ENCODE results near the gene PSMA4. TPM values are rescaled to one million over a fixed set of nuclear protein-coding genes. Genes with fewer than 3 reads are reported as not detected.

PSMA4 gene
- total RNA-seq, 1 donor = 291 TPM

- peak; percentile 64 for DNase-seq (ENCODE audit: low read depth)
- H3K4me3 ChIP-seq (ENCODE audit: low read depth, low read length) = peak within 1 kb of the TSS; percentile 68
- TF ChIP-seq, protein P1, sequence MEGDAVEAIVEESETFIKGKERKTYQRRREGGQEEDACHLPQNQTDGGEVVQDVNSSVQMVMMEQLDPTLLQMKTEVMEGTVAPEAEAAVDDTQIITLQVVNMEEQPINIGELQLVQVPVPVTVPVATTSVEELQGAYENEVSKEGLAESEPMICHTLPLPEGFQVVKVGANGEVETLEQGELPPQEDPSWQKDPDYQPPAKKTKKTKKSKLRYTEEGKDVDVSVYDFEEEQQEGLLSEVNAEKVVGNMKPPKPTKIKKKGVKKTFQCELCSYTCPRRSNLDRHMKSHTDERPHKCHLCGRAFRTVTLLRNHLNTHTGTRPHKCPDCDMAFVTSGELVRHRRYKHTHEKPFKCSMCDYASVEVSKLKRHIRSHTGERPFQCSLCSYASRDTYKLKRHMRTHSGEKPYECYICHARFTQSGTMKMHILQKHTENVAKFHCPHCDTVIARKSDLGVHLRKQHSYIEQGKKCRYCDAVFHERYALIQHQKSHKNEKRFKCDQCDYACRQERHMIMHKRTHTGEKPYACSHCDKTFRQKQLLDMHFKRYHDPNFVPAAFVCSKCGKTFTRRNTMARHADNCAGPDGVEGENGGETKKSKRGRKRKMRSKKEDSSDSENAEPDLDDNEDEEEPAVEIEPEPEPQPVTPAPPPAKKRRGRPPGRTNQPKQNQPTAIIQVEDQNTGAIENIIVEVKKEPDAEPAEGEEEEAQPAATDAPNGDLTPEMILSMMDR (IDR thresholded peaks at IDR 0.05; ENCODE audit: insufficient read depth, low read depth, low read length) = no peak
Observed at GRCh38 chr15:78565097-78565950, 25.1 kb downstream of the PSMA4 start, which contains the start of gene CHRNA5. Gene CHRNA5, plus strand, starts transcription at chr15:78565520. Its CDS starts 200 bp downstream, at chr15:78565720.

DNA sequence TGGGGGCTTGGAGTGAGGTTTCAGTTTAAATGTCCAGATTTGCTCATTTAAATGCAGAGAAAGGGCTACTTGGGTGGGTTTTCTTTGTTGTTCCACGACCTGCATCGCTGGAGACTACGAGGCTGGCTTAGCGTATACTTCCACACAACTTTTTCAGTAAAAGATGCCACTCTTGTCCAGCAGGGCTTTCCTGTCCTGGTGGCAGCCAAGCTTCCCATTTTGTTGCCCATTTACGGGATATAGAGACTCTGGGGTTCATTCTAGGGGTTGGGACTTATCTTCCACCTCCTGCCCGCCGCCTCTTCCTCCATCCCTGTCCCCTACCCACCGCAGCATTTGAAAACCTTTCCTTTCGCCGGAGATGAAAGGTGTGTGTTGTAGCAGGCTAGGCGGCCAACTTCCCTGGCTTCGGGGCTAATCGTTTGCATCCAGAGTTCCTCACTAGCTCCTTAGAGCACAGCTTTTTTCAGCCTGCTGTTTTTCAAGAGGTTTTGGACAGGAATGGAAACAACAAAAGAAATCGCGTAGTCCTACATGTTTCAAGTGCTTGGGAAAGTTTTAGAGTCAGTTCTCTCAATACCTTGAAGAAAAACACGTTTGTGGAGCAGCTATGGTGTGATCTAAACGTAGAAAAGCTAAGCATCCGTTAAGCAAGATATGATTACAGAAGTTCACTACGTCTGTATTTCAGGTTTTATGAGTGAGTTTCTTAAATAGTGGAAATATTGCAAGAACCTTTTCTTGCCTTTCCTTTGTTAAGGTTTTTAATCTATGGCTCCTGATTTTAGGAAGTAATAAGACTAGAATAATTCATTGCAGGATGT, 25.9 kb downstream of the PSMA4 start:
- DNase-seq (ENCODE audit: low read depth) = peak; percentile 8
- peak overlapping the region; percentile 68 for H3K4me3 ChIP-seq (ENCODE audit: low read depth, low read length)
- TF ChIP-seq, protein P1 (IDR thresholded peaks at IDR 0.05; ENCODE audit: insufficient read depth, low read depth, low read length) = peak; percentile 10

- no peak overlapping the region for H3K4me3 ChIP-seq (ENCODE audit: low read depth, low read length)
- TF ChIP-seq, protein P1 (IDR thresholded peaks at IDR 0.05; ENCODE audit: insufficient read depth, low read depth, low read length) = no peak
- no peak for DNase-seq (ENCODE audit: low read depth)
Observed at GRCh38 chr15:78567531-78567930, 27.3 kb downstream of the PSMA4 start.

- no peak for DNase-seq (ENCODE audit: low read depth)
- TF ChIP-seq, protein P1 (IDR thresholded peaks at IDR 0.05; ENCODE audit: insufficient read depth, low read depth, low read length) = no peak
- no peak overlapping the region for H3K4me3 ChIP-seq (ENCODE audit: low read depth, low read length)
Observed at GRCh38 chr15:78570710-78571109, 30.5 kb downstream of the PSMA4 start.

GRCh38 chr15:78571382-78571781, 31.1 kb downstream of the PSMA4 start:
- TF ChIP-seq, protein P1 (IDR thresholded peaks at IDR 0.05; ENCODE audit: insufficient read depth, low read depth, low read length) = no peak
- H3K4me3 ChIP-seq (ENCODE audit: low read depth, low read length) = no peak overlapping the region
- DNase-seq (ENCODE audit: low read depth) = no peak

GRCh38 chr15:78573416-78573815, 33.2 kb downstream of the PSMA4 start:
- TF ChIP-seq, protein P1 (IDR thresholded peaks at IDR 0.05; ENCODE audit: insufficient read depth, low read depth, low read length) = no peak
- no peak overlapping the region for H3K4me3 ChIP-seq (ENCODE audit: low read depth, low read length)

More at GRCh38 chr15:78573416-78573815, 33.2 kb downstream of the PSMA4 start:
- no peak for DNase-seq (ENCODE audit: low read depth)

Data from fibroblast of villous mesenchyme (primary cell).